ENCODE results near the gene TSPAN2.

DNA sequence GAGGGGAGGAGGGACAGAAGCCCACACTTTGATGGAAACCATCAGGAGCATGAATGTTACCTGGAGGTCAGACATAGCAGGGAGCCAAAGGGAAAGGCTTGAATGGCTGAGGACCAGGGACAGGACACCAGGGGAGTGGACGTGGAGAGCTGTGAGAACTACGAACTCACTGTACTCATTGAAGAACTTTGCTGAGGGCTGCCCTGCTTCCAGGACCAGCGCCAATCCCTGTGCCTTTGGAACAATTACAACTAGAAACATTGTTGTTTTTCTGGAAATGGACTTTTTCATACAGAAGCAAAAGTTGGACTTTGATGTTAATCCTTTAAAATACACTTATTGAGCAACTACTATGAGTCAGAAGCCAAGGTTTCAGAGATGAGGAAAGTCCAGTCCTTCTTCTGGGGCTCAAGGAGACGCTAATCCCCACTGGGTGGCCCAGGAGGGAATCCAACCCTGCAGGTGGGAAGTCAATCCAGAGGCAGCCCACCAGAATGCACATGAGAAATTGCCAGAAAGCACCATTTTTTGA lies 12.9 kb downstream of the TSPAN2 start:
- TF ChIP-seq, protein P1, sequence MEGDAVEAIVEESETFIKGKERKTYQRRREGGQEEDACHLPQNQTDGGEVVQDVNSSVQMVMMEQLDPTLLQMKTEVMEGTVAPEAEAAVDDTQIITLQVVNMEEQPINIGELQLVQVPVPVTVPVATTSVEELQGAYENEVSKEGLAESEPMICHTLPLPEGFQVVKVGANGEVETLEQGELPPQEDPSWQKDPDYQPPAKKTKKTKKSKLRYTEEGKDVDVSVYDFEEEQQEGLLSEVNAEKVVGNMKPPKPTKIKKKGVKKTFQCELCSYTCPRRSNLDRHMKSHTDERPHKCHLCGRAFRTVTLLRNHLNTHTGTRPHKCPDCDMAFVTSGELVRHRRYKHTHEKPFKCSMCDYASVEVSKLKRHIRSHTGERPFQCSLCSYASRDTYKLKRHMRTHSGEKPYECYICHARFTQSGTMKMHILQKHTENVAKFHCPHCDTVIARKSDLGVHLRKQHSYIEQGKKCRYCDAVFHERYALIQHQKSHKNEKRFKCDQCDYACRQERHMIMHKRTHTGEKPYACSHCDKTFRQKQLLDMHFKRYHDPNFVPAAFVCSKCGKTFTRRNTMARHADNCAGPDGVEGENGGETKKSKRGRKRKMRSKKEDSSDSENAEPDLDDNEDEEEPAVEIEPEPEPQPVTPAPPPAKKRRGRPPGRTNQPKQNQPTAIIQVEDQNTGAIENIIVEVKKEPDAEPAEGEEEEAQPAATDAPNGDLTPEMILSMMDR (conservative IDR thresholded peaks at IDR 0.05; ENCODE audit: low read length): no peak
- no peak for TF ChIP-seq EZH2phosphoT487 (IDR thresholded peaks at IDR 0.05; ENCODE audit: borderline replicate concordance)
